HG03108 (cell line): ENCODE results near the gene SAA1.
"Not testable (repeated sequence)": the region's sequence is repeated elsewhere in the genome, so short reads cannot be mapped to it uniquely, and the experiment has no call there.

Experiments
- ATAC-seq: cut with Tn5 transposase; IDR thresholded peaks from one replicate; pipeline ENCODE4 v1.9.1; 2021; ENCODE audit warnings: moderate library complexity; ENCODE audit not compliant: unreplicated experiment

Gene SAA1

DNA sequence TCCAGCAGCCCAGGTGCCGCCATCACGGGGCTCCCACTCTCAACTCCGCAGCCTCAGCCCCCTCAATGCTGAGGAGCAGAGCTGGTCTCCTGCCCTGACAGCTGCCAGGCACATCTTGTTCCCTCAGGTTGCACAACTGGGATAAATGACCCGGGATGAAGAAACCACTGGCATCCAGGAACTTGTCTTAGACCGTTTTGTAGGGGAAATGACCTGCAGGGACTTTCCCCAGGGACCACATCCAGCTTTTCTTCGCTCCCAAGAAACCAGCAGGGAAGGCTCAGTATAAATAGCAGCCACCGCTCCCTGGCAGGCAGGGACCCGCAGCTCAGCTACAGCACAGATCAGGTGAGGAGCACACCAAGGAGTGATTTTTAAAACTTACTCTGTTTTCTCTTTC is at the start of gene SAA1:
Gene SAA1 (plus strand): TSS at position 316 of the 400 bp plus-strand sequence. CDS start 624 bp downstream, outside the sequence.
- ATAC-seq, result no peak

DNA sequence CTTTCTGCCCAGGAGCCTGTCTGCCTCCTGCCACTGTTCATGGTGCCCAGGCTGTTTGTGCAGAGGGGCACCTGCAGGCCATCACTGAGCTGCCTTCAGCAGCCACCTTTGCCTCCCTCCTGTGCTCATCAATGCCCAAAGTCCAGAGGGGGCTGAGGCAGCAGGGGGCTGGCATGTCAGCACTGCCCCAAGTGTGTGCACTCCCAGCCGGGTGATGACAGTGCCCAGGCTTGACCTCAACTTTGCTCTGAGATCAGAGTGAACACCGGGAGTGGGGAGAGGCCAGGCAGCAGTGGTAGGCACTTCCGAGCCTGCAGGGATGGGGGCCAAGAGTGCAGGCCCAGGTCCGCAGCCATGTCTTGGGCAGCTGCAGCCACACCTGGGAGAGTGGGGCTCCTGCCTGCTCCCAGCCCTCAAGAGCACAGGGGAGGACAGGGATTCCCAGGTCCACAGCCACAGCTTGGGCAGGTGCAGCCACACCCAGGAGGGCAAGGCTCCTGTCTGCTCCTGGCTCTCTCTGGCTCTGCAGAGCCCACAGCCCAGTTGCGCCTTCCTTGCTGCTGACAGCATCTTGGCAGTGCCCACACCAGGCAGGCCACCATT is 44.7 kb upstream of the SAA1 start:
- no peak for ATAC-seq

DNA sequence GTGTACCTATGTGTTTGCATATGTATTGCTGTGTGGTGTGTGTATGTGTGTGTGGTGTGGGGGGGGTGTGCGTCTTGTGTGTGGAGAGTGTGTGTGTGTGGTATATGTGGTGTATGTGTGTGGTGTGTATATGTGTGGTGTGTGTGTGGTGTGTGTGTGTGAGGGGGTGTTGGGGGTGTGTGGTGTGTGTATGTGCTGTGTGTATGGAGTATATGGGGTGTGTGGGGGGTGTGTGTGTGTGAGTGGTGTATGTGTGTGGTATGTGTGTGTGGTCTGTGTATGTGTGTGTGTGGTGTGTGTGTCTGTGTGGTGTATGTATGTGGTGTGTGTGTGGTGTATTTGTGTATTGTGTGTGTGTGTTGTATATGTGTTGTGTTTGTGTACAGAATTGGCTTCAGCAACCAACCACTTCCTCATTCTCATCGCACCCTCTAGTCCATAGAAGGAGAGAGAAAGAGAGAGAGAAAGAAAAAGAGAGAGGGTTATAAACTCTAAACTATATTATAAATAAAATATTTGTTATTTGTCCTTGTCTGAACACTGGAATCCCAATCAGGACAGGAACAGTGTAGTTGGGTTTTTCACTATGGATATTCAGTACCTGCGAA is 43.1 kb upstream of the SAA1 start:
- ATAC-seq, result no peak

GRCh38 chr11:18223591-18224387 is 42.3 kb upstream of the SAA1 start:
- ATAC-seq, result no peak

DNA sequence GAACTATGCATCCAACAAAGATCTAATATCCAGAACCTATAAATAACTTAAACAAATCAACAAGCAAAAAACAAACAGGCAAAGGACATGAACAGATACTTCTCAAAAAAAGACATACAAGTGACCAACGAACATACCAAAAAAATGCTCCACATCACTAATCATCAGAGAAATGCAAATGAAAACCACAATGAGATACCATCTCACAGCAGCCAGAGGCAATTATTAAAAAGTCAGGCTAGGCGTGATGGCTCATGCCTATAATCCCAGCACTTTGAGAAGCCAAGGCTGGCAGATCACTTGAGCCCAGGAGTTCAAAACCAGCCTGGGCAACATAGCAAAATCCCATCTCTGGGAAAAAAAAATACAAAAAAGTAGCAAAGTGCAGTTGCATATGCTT is 40.2 kb upstream of the SAA1 start:
- ATAC-seq, result peak; percentile 32

DNA sequence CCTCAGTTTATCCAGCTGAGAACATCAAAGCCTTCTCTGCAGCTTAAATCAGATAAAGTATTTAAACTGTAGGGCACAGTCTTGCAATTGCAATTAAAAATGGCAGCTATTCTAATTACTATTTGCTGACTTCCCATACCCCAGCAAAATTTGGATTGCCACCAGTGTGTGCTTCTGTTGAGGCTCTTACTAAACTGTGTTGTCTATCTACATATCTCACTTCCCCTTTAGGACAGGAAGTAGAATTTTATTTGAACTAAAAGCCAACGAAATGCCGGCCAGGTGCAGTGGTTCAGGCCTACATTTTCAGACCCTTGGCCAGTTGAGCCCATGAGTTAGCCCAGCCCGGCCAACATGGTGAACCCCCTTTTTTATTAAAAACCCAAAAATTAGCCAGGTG is 36.6 kb upstream of the SAA1 start:
- peak; percentile 89 for ATAC-seq

DNA sequence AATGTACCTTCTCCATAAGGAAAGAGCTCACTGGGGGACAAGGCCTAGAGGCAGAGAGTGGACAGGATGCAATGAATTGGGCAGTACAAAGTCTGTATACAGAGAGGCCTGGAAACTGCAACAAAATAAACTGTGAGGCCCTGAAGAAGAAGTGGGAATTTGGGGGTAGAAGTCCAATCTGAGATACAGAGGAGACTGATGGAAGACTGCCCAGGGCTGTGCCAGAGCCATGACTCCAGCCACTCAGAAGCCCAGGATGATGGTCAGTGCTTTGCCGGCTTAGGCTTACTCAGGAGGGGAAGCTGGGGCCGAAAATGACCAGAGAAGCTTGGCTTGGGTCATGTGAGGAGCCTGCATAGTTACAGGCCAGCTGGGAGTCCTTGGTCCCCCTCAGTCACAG is 35.2 kb upstream of the SAA1 start:
- ATAC-seq, result no peak

DNA sequence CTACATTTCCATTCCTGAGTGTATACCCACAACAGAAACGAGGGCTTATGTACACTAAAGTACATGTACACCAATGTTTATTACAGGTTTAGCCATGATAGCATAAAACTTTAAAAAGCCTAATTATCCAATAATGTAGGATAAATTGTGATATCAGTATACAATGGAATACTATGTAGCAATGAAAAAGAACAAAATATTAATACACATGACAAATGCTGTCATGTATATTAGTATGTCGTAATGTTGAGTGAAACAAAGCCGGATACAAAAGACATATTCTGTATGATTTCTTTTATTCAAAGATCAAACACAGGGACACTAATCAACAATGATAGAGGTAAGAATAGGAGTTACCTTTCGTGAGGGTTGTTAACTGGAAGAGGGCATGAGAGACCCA is 32.2 kb upstream of the SAA1 start:
- ATAC-seq, result no peak

- ATAC-seq, result no peak
Measured at GRCh38 chr11:18235394-18236334, 30.4 kb upstream of the SAA1 start.

DNA sequence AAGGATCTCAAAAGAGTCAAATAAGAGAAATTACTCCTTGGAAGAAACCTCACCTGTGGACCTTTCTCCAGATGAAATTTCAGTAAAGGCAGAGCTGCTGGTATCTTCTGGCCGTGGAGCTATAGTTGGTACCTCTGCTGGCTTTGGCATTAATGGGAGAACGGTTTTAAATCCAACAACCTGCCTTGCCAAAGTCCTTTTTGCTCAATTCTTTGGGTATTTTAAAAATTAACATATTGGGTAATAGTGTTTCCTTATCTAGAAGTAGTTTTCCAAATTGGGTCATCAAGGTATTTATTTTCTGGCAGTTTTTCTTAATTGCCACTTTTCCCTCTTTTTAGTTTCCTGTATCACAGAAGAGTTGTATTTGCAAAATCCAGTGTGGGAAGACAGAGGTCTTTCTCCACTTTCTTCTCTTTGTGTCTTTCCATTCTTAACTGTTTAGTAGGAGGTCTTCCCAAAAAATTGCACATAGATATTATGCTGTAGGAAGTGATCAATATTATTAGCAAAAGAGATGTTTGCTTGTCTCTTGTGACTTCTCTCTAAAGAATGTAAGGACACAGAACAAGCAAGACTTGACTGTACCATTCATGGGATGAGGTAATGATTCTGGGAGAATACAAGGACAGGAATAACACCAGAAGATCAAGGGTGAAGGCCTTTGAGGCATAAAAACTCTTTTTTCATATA is 29.3 kb upstream of the SAA1 start, which contains the start of gene SAA4:
Gene SAA4 (minus strand): TSS at position 139 of the 693 bp plus-strand sequence. CDS start 876 bp downstream, outside the sequence.
- no peak for ATAC-seq

GRCh38 chr11:18239655-18240054 is 26.4 kb upstream of the SAA1 start:
- no peak for ATAC-seq

GRCh38 chr11:18243783-18244362 is 22.2 kb upstream of the SAA1 start:
- no peak for ATAC-seq

DNA sequence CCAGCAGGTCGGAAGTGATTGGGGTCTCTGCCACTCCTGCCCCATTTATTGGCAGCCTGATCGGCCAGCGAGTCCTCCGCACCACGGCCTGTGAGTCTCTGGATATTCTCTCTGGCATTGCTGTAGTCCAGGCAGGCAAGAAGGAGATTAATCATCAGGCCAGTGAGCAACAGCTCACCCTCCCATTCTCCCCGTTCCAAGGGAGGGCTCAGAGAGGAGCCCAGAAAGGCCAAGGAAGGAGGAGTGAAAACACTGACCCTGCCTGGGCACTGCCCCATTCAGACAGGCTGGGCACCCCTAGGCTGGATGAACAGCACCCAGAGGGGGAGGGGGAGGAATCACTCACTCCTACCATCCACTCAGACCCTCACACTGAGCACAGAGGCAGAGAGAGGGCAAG is 20.7 kb upstream of the SAA1 start:
- no peak for ATAC-seq

GRCh38 chr11:18246379-18247190 is 19.5 kb upstream of the SAA1 start:
- peak; percentile 80 for ATAC-seq

DNA sequence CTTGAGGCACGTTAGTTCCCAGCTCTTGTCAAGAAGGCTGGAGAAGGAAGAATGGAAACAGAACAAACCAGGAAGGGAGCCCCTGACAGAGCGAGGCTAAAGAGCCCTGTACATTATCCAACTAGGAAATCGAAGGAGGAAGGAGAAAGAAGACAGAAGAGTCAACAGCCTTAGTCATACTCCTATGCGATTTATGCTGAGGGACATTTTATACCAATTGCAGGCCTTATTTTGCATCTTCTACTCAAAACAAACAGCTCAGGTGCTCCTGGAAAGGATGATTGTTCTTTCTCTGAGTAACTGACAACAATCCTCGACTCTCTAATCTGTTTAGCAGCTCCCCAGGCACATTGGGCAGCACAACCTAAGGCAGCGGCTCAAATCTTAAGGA is 18.9 kb upstream of the SAA1 start:
- ATAC-seq, result not testable (repeated sequence)

DNA sequence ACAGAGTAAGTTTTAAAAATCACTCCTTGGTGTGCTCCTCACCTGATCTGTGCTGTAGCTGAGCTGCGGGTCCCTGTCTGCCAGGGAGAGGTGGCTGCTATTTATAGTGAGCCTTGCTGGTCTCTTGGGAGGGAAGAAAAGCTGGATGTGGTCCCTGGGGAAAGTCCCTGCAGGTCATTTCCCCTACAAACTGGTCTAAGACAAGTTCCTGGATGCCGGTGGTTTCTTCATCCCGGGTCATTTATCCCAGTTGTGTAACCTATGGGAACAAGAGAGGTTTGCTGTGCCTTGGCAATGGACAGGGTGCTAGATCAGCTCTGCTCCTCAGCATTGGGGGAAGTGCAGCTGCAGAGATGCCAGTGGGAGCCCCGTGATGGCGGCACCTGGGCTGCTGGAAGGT is 17.5 kb upstream of the SAA1 start, which contains the start of gene SAA2:
Gene SAA2 (minus strand): TSS at position 108 of the 400 bp plus-strand sequence. CDS start 657 bp downstream, outside the sequence.
- no peak for ATAC-seq

- ATAC-seq, result no peak
Measured at GRCh38 chr11:18253233-18253632, 12.8 kb upstream of the SAA1 start.

GRCh38 chr11:18253778-18254338 is 12.2 kb upstream of the SAA1 start:
- ATAC-seq, result no peak
